ENCODE results near the gene IQGAP2.
"Not testable (repeated sequence)": the region's sequence is repeated elsewhere in the genome, so short reads cannot be mapped to it uniquely, and the experiment has no call there.

Gene IQGAP2

DNA sequence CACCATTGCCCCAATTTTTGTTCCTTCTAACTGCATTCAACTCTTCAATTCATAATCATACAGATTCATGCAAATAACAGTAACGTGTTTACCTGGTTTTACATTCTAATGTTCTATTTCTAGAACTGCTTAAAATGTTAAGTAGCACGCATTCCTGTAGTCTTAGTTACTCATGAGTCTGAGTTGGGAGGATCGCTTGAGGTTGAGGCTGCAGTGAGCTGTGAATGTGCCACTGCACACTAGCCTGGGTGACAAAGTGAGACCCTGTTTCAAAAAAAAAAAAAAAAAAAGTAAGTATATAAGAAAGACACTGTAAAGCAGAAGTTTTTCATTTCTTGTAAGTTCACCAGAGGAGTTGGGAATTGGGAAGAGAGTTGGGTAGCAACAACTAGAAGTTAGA, 114.2 kb downstream of the IQGAP2 start:
- no peak for DNase-seq

DNA sequence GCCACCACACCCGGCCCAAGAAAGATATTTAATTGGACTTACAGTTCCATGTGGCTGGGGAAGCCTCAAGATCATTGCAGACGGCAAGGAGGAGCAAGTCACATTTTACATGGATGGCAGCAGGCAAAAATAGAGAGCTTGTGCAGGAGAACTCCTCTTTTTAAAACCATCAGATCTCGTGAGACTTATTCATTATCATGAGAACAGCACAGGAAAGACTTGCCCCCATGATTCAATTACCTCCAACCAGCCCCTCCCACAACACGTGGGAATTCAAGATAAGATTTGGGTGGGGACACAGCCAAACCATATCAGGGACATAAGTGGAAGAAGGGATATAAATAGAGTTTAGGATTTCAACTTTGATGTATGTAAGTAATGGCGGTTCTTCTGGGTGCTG, 115.2 kb downstream of the IQGAP2 start:
- not testable (repeated sequence) for DNase-seq

DNA sequence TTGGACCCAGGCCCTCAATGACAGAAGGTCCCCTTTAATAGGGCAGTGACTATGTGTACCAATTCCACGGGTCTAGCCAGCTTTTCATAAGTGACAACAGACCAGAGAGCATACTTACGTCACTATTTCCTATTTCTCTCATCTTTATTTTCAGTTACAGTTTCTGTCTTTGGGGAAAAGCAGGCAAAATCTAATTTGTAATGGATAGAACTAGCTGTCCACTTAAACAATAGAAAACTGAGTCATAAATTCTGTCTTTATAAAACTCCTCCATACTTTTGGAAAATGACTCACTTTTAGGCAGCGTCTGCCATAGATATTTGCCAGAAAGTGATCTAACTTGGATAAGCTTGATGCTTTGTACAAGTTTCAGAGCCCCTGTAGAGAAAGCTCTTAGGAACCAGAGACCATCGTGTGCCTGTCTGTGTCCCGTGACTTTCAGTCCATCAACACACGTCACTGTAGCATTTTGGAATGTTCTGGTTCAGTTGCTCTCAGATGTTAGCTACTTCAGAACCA, 118.2 kb downstream of the IQGAP2 start:
- DNase-seq = peak; percentile 12

DNA sequence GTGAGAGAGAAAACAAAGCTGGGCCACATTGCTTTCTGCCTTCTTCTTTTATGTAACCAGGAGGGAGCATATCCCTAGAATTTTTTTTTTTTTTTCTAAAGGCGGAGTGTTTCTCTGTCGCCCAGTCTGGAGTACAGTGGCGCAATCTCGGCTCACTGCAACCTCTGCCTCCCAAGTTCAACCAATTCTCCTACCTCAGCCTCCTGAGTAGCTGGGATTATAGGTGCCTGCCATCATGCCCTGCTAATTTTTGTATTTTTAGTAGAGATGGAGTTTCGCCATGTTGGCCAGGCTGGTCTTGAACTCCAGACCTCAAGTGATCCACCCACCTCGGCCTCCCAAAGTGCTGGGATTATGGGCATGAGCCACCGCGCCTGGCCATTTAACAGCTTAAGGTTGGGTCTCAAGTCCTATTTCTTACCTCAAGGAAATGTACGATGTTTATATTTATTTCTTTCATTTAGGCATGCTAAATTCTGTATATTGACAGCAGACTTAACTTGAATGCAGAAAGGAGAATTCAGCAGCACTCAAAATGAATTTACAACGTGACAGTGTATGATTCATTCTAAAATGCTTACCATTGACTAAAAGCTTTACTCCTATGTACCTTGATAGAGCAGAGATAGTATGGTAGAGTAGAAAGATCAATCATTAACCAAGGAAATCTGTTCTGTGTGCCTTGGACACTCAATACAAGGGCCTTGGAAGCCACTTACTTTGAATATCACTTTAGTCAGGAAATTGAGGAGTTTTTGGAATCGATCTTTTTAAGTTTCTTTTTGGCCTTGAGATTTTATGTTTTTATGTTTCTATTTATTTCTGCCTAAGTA, 119.2 kb downstream of the IQGAP2 start:
- no peak for DNase-seq

DNA sequence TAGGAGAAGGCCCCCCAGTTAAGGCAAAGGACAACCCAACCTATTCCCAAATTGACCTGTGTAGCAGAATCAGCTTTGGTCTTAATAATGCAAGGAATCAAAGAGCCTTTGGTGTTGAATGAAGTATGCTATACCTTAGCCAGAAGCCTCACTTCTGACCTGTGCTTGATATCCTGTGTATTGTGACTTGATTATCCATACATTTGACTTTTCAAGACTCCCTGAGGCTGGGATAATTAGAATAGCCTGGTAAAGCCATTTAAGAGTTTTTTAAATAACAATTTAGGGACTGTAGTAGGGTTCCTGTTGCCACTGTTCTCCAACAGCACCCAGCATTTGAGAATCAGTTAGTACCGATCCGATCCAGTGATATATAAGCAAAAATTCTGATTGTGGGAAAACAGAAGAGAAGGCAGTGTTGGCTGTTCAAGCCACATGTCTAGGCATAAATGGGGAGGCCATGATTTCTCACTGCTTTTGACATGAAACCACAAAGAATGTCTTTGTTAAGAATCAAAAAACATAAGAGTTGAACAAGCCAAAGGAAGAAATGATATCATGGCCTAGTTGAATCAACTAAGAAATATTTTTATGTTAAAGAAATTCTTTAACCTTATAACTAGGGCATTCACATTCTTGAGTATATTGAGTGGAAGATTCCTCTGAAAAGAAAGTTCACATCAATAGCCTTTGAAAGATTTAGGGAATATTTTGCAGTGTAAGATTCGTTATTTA, 121.2 kb downstream of the IQGAP2 start:
- no peak for DNase-seq

DNA sequence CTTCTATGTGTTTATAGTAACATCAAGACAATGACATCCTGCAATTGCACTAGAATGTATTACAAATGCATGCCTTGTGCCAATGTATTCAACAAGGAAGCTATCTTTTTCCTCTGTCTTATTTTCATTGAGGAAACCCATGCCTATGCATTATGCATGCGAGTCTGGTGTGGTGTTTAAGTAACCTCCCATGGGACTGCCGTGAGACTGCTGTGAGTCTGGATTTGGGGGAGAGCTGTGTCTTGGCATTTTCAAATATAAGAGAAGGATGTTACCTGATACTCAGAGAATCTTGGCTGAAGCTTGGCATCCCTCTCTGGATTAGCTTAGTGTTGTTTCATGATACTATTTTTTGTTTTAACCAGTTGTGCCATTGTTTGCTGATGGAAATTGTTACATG, 121.8 kb downstream of the IQGAP2 start:
- no peak for DNase-seq

DNA sequence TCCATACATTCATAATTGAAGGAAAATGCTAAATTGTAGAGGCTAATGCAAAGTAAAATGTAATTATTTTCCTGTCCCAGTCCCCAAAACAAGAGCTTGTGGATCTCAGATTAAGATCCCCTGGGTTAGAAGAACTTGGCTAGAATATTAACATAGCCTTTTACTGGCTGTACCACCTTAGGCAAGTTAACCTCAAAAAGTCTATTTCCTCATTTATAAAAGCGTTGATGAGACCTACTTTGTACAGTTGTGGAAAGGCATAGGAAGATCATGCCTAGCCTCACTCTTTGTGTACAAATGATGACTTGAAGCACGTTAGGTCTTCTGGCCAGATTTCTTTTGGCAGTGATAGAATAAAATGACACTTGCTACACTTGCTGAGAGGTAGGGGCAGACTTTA, 122.9 kb downstream of the IQGAP2 start:
- DNase-seq = no peak

DNA sequence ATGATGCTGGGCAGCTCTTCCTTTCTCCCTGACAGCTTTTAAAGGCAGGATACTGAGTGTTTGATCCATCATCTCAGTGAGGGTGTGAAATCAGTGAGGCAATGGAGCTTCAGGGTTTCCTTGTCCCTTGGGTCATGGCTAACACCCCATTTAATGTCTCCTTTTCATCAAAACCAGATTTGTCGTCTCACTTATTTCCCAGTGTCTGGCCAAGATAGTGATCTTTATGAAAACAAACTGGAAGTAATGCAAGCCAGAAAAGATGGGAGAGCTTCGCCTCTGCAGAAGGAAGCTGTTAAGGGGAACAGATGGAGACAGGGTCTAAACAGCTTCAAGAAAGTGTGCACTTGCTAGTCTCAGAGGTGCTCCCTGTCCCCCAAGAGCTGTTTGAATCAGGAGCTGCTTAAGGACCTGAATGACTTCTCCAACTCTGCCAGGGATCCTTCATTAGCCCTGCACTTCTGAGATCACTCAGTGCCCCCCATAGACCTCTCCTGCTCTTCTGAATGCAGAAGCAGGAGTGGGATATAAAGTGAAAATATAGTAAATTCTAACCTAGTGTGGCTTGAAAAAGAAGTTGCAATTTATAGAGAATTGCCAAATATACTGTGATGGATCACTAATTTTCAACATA, 124.0 kb downstream of the IQGAP2 start:
- DNase-seq = no peak

DNA sequence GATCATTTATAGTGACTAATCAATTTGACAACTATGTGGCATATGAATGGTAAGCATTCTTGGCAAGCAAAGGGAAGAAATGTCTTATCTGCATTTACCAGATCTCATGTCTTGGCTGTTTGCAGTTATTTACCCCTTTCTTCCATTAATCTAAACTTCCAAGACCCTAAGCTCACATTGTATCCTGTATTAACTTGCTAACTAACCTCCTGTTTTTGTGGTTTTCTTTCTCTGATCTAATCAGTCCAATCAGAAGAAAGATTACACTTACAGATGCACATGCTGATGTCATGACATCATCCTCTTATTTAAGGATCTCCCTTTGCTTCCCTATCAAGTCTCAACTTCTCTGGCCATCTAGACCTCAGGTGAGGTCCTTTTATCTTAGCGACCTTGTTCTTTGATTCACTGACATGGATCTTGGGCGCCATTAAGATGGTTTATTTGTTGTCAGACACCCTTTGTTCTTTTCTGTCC, 124.6 kb downstream of the IQGAP2 start:
- DNase-seq = no peak

DNA sequence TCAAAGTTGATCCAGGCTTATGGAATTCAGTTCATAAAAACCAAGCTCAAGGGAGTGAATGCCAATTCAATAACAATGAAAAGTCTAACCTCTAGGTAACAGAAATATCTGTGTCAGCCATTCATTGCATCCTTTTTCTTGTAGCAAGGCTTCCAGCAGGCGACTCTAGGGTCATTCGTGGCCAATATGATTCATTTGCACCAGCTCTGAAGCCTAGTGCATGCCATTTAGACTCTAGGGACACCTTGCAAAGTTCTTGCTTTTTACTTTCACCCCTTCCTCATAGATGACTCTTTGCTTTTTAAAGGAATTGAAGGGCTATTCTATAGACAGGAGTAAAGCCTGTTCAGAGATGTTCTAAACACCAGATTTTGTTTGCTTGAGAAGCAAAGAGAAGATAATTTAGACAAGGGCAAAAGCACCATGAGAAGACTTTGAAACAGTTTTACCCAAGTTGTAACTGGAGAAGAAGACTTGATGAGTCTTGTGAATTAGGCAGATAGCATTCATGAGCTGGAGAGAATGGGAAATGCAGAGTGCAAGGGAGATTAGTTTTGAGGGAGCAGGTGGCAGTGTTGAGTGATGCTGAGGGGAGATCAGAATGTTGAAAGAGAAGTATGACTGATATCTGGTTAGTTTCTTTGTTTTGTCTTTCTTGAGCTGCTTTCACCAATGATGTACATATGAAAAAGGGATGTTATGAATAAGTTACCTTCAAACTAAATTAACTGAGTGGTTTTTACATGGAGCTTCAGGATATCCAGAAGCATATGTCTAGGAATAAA, 125.7 kb downstream of the IQGAP2 start:
- DNase-seq = no peak

DNA sequence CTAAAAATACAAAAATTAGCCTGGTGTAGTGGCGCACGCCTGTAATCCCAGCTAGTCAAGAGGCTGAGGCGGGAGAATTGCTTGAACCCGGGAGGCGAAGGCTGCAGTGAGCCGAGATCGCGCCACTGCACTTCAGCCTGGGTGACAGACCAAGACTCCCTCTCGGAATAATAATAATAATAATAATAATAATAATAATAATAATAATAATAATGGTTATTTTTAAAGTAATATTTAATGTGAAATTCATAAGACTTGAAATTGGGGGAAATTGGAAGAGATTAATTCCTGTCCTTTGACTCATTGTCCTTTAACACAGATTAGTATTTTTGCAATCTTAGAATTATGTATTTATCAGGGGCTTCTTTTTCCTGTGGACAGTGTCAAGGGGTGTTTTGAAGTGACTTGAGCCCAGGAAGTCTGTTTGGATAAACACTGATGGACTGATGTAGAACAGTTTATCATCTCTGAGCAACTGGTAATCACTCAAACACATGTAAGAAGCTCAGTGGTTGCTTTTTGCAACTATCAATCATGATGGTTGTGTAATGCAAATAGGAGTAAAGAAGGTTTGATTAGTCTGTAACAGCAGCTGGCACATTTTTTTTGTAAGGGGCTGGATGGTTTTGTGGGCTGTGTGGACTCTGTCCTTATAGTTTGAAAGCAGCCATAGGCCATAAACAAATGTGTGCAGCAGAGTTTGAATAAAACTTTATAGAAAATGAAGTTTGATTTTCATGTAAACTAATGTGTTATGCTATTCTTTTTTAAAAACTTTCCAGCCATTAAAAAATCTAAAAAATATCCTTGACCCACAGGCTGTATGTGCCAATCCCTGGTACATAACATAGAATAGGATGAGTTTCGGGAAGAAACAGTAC, 126.6 kb downstream of the IQGAP2 start:
- no peak for DNase-seq

DNA sequence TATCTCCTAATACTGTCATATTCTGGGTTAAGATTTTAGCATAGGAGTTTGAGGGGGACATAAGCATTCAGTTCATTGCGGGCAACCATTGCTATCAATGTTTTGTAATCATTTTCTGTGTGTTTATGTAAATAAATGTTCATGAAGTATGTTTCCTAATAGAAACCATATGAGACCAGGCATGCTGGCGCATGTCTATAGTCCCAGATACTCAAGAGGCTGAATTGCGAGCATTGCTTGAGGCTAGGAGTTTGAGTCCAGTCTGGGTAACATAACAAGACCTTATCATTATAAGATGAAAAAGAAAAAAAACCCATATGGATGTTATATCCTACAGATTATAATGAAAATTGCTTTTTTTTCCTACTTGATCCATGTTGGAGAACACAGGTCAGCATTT, 129.0 kb downstream of the IQGAP2 start:
- DNase-seq = no peak

DNA sequence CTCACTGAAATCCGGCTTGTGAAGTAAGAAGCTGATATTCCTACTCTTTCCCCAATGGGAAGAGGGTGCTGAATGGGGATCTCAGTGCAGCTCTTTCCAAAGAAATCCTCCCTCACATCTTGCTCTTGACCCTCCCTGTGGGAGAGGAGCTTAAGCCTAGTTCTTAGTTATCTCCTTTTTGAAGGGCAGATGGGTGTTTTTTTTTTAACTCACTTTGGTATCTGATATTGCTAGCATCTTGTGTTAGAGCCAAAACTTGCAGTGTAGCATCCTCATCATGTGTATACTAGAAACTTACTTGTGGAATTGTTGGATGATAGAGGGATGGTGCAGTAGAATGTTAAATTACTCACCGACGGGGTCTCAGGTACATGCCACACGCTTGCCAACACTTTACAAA, 129.9 kb downstream of the IQGAP2 start:
- no peak for DNase-seq

DNA sequence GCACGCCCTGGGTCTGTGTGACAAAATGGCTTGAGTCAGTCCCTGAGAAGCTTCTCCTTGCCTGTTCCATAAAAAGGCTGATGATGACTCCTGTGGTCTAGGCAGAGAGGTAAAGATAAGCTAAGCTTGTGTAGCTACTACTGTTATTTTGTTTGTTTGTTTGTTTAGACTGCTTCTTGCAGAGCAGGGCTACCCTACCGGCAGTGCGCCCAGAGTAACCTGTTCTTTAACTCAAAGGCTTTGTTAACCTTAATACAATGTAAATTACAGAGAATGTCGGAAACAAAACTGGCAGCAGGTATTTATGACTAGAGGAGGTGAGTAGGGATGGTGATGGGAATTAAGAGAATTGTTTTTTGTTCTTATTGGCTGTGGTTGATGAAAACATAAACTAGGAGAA, 132.5 kb downstream of the IQGAP2 start:
- no peak for DNase-seq

DNA sequence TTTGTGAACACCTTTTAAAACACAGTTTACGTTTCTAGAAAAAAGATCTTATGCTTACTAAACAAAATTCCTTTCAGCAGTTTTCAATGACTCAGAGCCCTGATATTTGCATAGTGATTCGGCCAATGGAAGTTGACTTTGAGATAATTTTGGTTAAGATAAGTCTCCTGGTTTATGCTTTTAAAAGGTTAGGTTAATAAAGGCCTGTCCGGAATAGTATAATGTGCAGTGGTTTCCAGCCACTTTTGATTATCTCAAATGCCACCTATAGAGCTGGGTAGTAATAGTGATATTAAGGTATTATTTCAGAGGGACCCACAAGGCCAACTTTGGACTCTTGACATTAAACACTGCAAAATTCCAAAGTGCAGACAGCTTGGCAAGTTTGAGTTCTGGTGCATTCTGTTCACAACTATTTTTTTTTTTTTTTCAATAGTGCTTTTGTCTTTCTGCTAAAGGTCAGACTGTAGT, 134.0 kb downstream of the IQGAP2 start:
- no peak for DNase-seq

DNA sequence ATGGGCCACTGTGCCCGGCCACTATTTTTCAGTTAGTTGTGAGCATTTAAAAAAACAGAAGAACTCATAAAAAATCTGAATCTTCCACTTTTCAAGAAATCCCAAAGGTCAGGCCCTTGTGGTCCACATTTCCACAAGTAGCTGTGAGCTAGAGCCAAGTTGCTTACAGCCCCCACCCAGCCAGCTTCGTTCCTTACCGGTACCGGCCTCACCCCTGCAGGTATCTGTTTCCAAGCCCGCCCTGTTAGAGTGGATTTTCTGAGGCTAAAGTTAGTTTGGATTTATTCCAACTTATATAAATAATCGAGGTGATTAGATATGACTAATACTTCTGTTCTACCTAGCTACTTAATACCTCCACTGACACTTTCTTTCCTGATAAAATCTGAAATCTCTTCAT, 139.2 kb downstream of the IQGAP2 start:
- DNase-seq = no peak

DNA sequence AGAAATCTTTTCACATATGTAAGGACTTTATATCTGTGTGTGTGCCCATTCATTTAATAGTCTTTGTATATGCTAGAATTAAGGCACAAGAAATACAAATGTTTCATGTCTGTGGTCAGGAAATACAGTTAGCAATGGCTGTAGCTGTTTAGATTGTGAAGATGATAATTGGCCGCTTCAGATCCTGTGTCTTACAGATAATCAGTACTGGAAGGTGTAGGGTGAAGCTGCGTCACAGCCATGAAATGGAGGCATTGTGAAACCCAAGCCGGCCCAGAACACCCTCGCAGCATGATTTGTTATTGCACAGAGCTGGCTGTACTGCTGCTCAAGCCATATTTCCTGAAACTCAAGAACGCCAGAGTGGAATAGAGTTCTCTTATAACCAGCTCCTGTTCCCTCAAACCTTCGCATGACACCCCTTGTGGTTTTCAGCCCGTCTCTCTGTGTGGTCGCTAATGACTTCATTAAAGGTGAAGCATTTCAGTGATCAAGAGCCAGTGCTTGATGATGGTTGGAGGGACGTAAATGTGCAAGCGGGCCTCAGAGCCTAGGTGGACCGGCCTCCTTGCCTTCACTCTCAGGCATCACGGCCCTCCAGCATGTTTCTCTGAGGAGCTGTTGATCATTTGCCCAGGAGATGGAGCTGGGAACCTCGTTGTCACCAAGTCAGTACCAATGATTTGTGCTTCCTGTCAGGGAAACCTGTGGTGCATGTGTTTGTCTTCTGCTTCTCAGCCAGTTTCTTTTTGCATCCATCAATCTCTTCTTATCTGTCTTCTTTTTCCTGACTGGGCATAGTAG, 140.0 kb downstream of the IQGAP2 start:
- DNase-seq = peak; percentile 71

DNA sequence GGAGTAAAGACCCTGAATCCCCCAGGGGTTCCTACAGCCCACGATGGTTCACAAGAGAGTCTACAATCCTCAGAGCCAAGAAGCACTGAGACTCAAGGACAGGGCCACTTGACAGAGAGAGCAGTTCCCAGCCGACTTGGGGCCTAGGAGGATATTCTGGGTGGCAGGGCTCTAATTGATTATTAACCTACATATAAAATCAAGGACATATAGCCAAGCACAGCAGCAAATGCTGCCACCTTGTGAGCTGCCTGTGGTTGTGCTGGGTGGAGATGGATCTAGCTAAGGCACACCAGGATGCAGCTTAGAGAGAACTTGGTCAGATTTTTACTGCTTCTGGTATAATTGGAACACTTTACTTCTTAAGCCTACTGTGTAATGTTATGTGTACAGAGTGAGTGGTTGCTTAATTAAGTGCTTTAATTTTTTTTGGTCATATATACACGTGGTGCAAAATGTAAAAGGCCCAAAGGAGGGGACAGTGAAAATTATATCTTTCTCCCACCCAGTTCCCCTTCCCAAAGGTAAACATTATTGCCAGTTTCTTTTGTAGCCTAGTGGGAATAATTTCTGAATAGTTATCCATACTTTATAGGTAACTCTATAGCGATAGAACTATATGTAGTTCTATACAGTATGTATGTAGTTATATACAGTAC, 141.3 kb downstream of the IQGAP2 start:
- DNase-seq = peak; percentile 71

DNA sequence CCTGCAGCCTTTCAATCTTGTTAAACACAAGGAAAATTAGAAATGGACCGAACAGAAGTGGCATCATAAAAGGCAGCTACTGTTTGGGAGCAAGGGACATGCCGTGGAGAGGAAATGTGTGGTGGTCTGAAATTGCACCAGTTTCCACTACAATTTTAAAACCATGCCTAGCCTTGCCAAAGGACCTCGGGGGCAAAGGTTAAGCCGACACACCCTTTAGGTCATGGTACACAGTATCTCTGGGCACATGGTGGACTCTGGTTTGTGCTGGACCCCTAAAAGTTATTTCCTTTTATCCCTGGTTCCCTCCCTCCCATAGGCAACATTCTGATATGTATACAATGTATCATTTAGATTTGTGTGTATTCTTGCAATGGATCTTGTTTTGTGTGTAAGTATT, 142.1 kb downstream of the IQGAP2 start:
- DNase-seq = no peak

DNA sequence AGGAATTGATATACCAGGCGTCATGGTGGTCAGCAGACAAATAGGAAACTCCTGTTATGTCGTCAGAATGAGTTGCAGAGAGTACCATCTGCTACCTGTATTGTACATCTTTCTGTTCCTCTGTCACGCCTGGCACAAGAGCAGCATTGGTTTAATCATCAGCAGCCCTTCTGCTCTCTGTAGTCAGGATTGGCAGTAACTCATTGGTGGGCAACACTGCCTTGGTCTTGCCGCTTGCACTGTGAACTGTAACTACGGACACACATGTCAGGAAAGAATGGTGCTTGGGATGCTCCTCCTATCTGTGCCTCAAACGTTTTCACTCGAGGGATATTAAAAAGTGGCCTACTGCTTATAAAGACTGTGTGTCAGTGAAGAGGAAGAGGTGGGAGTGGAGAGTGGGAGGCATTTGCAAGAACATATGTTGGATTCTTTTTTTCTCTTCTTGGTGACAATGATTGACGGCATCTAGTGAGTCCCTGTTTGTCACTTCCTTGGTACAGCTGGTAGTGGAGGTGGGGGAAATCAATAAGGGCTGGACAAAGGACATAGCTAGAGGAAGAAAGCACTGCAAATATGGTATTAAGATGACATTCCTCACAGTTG, 143.5 kb downstream of the IQGAP2 start:
- peak; percentile 19 for DNase-seq
